Measurements from ENCODE around the gene CPEB2.

DNA sequence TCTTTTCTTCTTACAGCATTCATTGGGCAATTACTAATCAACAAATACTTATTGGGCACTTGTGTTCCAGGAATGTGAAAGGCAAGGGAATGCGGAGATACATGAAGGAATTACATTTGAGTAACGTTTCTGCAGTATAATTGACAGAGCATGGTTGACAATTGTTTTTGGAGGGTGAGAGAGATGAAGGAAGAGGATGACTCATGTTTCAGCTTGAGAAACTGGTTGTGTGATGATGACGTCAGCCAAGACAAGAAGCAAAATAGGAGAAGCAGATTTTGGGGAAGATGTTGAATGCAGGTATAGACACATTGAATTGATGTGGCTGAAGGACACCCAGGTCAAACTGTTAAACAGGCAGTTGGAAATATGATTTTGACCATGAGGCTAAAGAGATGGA lies 8.0 kb upstream of the CPEB2 start:
- TF ChIP-seq, protein P1, sequence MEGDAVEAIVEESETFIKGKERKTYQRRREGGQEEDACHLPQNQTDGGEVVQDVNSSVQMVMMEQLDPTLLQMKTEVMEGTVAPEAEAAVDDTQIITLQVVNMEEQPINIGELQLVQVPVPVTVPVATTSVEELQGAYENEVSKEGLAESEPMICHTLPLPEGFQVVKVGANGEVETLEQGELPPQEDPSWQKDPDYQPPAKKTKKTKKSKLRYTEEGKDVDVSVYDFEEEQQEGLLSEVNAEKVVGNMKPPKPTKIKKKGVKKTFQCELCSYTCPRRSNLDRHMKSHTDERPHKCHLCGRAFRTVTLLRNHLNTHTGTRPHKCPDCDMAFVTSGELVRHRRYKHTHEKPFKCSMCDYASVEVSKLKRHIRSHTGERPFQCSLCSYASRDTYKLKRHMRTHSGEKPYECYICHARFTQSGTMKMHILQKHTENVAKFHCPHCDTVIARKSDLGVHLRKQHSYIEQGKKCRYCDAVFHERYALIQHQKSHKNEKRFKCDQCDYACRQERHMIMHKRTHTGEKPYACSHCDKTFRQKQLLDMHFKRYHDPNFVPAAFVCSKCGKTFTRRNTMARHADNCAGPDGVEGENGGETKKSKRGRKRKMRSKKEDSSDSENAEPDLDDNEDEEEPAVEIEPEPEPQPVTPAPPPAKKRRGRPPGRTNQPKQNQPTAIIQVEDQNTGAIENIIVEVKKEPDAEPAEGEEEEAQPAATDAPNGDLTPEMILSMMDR (IDR thresholded peaks at IDR 0.05) = no peak
- TF ChIP-seq POLR2A (IDR thresholded peaks at IDR 0.05) = no peak

All from thyroid gland (tissue), 4 donors.